NT2/D1 (cell line): Measurements from ENCODE around the gene NIM1K.

Experiments
- SUZ12 ChIP-seq: IDR thresholded peaks from 2 replicates; pipeline ENCODE4 v1.6.1; 2011; ENCODE audit not compliant: insufficient read length, insufficient read depth; ENCODE audit errors: extremely low read depth
- YY1 ChIP-seq: IDR thresholded peaks from 2 replicates; pipeline ENCODE4 v1.6.1; 2011; ENCODE audit not compliant: insufficient read length, insufficient read depth

- TF ChIP-seq SUZ12, result no peak
- no peak for TF ChIP-seq YY1
Observed at GRCh38 chr5:43270645-43271044, 78.6 kb downstream of the NIM1K start.
